Measurements from ENCODE around the gene MBTPS1. TPM values are rescaled to one million over a fixed set of nuclear protein-coding genes. Genes with fewer than 3 reads are reported as not detected.

Gene MBTPS1
- 10 to 100 TPM; 29.6 to 30.2 TPM for total RNA-seq

DNA sequence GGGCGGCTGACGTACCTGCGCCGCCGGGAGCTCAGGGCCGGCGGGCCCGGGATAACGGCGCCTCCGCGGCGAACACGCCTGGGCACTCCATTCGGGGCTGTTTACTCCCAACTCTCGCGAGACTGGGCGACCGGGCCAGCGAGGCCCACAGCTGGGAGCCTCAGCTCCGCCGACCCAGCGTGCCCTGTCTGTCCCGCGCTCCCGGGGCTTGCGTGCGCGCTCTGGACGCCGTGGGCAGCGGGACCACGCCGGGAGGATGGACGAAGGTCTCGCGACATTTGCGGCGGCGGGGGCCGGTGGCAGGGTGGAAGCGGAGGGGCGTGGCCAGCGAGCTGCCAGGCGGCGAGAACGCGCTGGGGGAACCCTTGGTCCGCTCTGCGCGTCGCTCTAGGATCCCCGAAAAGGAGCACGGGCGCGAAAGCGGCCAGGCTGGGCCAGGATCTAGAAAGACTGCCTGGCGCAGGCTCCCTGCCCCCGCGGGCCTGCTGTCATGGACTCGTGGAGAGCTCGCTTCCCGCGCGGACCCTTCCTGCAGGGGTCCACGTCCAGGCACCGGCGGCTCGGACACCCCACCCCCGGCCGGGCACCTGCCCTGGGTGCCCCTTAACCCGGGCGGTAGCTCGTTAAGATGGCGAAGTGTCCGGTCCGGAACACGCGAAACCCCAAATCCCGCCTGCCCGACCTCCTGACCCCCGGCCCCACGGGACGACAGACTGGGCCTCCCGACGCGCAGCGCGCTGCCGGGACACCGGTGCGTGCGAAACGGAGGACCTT, at the start of gene MBTPS1:
TSS of gene MBTPS1 (minus strand) at position 223 of the 774 bp plus-strand sequence. CDS start 15,159 bp downstream, outside the sequence.
- Mint-ChIP-seq H3K4me3 (peak within 1 kb of the TSS; percentile 92), H3K4me1 (peaks cover 10% of the 10 kb centered on the region), H3K9me3 (no peaks in the 10 kb centered on the region), H3K36me3 (peaks cover 1% of the 10 kb centered on the region), H3K27ac (peak within 1 kb of the TSS; percentile 94), H3K27me3 (no peaks in the 10 kb centered on the region)
- peak; percentile 100 for DNase-seq

DNA sequence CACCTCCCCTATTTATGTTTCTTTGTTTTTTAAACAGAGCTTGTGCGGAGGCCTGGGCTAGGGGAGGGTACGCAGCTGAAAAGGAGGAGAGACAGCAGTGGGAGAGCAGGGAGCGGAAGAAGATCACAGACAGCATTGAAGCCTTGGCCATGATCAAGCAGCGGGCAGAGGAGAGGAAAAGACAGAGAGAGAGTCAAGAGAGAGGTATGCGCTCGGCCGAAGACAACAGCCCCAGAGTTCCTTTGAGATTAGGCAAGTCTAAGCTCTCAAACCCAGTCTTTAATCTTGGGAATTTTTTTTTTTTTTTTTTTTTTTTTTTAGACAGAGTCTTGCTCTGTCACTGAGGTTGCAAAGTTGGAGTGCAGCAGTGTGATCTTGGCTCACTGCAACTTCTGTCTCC, 49.0 kb upstream of the MBTPS1 start:
- no peaks in the 10 kb centered on the region for H3K4me1 Mint-ChIP-seq
- no peak overlapping the region for H3K4me3 Mint-ChIP-seq
- no peak overlapping the region for H3K27ac Mint-ChIP-seq
- H3K9me3 Mint-ChIP-seq: no peaks in the 10 kb centered on the region
- peaks cover 15% of the 10 kb centered on the region for H3K27me3 Mint-ChIP-seq
- H3K36me3 Mint-ChIP-seq: no peaks in the 10 kb centered on the region
- DNase-seq: no peak

GRCh38 chr16:84161801-84162200, 45.1 kb upstream of the MBTPS1 start:
- DNase-seq: no peak
- peaks cover 37% of the 10 kb centered on the region for H3K27me3 Mint-ChIP-seq
- H3K36me3 Mint-ChIP-seq: no peaks in the 10 kb centered on the region
- no peak overlapping the region for H3K27ac Mint-ChIP-seq
- H3K4me1 Mint-ChIP-seq: peaks cover 1% of the 10 kb centered on the region
- no peak overlapping the region for H3K4me3 Mint-ChIP-seq
- no peaks in the 10 kb centered on the region for H3K9me3 Mint-ChIP-seq

DNA sequence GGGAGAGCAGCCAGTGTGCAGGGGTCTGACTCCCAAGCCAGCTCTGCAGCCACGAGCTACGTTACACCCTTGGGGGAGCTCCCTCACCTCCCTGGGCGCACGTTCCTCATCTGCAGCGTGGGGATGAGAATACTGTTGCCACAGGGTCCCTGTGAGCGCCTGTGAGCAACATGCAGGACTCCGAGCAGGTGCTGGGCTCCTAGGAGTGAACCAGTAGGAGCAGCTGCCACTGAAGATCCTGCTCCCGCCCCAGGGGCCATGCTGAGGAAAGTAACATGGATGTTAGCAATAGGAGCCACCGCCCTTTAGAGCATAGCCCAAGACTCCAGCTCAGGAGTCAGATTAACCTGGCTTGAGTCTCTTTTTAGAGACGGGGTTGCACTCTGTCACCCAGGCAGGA, 44.3 kb upstream of the MBTPS1 start:
- H3K27ac Mint-ChIP-seq: no peak overlapping the region
- H3K9me3 Mint-ChIP-seq: no peaks in the 10 kb centered on the region
- H3K4me3 Mint-ChIP-seq: no peak overlapping the region
- H3K4me1 Mint-ChIP-seq: peaks cover 3% of the 10 kb centered on the region
- DNase-seq: no peak
- H3K27me3 Mint-ChIP-seq: peaks cover 43% of the 10 kb centered on the region
- no peaks in the 10 kb centered on the region for H3K36me3 Mint-ChIP-seq

DNA sequence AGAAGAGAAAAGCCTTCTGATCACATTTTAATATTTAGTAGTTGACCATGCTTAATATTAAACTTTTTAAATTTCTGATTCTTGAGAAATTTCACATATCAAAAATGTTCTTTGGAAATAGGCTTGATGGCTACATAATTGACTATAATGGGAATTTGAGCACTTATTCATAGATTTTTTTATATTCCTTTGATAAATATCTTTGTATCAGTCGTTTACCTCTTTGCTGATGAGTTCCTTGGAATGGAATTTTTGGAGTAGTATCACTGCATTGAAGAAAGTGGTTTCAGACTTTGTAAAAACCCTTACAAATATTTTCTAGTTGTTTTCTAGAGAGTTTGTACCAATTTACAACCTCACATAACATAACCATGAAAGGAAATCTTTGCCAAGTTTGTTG, 43.1 kb upstream of the MBTPS1 start:
- Mint-ChIP-seq H3K4me1 (peaks cover 3% of the 10 kb centered on the region), H3K36me3 (no peaks in the 10 kb centered on the region), H3K4me3 (no peak overlapping the region), H3K27ac (no peak overlapping the region), H3K27me3 (peaks cover 50% of the 10 kb centered on the region), H3K9me3 (no peaks in the 10 kb centered on the region)
- DNase-seq: no peak

- no peak for DNase-seq
- Mint-ChIP-seq H3K9me3 (no peaks in the 10 kb centered on the region), H3K27me3 (peaks cover 50% of the 10 kb centered on the region), H3K36me3 (no peaks in the 10 kb centered on the region), H3K27ac (no peak overlapping the region), H3K4me1 (peaks cover 3% of the 10 kb centered on the region), H3K4me3 (no peak overlapping the region)
Observed at GRCh38 chr16:84159007-84159406, 42.3 kb upstream of the MBTPS1 start.

GRCh38 chr16:84156342-84156784, 39.6 kb upstream of the MBTPS1 start:
- no peak overlapping the region for H3K27ac Mint-ChIP-seq
- H3K4me3 Mint-ChIP-seq: no peak overlapping the region
- peaks cover 47% of the 10 kb centered on the region for H3K27me3 Mint-ChIP-seq
- no peaks in the 10 kb centered on the region for H3K36me3 Mint-ChIP-seq
- peaks cover 3% of the 10 kb centered on the region for H3K4me1 Mint-ChIP-seq
- DNase-seq: no peak
- no peaks in the 10 kb centered on the region for H3K9me3 Mint-ChIP-seq

DNA sequence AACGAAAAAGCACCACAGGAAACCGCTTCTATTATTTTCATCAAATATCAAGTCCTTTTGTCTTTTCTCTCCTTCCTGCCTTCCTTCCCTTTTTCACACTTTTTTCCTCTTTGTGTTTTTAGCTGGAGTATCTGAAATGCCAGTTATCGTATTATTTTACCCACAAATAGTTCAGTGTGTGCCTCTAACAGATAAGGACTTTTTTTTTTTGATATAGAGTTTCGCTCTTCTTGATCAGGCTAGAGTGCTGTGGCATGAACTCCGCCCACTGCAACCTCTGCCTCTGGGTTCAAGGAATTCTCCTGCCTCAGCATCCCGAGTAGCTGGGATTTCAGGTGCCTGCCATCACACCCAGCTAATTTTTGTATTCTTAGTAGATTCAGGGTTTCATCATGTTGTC, 39.0 kb upstream of the MBTPS1 start:
- H3K27me3 Mint-ChIP-seq: peaks cover 49% of the 10 kb centered on the region
- H3K27ac Mint-ChIP-seq: no peak overlapping the region
- H3K4me1 Mint-ChIP-seq: peaks cover 3% of the 10 kb centered on the region
- DNase-seq: no peak
- H3K36me3 Mint-ChIP-seq: no peaks in the 10 kb centered on the region
- no peaks in the 10 kb centered on the region for H3K9me3 Mint-ChIP-seq
- no peak overlapping the region for H3K4me3 Mint-ChIP-seq

GRCh38 chr16:84155226-84155625, 38.5 kb upstream of the MBTPS1 start:
- H3K4me1 Mint-ChIP-seq: peaks cover 4% of the 10 kb centered on the region
- DNase-seq: no peak
- H3K27me3 Mint-ChIP-seq: peaks cover 49% of the 10 kb centered on the region
- H3K36me3 Mint-ChIP-seq: no peaks in the 10 kb centered on the region
- no peak overlapping the region for H3K4me3 Mint-ChIP-seq
- no peaks in the 10 kb centered on the region for H3K9me3 Mint-ChIP-seq
- no peak overlapping the region for H3K27ac Mint-ChIP-seq

DNA sequence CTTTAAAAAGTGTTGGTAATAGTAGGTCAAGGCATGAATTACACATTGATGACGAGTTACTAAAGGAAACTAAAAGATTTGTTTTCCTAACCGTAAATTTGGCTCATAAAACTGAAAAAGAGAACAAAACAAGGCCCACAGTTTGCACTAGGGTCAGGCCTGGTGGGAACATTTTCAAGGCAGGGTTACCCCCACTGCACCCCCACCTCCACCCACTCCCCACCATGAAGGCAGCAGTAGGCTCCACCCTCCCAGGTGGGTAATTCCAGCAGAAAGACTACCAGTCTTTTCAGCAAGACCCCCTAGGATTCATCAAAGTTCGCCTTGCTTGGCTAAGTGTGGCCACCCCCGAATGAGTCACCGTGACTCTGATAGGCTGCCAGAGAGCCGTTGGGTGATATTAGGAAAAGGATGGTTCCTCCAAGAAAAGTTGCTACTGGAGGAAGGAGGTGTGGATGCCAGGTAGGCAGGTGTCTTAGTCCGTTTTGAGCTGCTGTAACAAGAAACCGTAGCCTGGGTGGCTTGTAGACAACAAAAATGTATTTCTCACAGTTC, 37.0 kb upstream of the MBTPS1 start:
- Mint-ChIP-seq H3K27ac (no peak overlapping the region), H3K4me1 (peaks cover 5% of the 10 kb centered on the region), H3K36me3 (no peaks in the 10 kb centered on the region), H3K27me3 (peaks cover 37% of the 10 kb centered on the region), H3K9me3 (no peaks in the 10 kb centered on the region), H3K4me3 (no peak overlapping the region)
- no peak for DNase-seq

GRCh38 chr16:84150926-84151325, 34.2 kb upstream of the MBTPS1 start:
- no peaks in the 10 kb centered on the region for H3K9me3 Mint-ChIP-seq
- H3K27me3 Mint-ChIP-seq: peaks cover 13% of the 10 kb centered on the region
- peaks cover 2% of the 10 kb centered on the region for H3K4me1 Mint-ChIP-seq
- DNase-seq: no peak
- H3K36me3 Mint-ChIP-seq: no peaks in the 10 kb centered on the region
- no peak overlapping the region for H3K4me3 Mint-ChIP-seq
- H3K27ac Mint-ChIP-seq: no peak overlapping the region

GRCh38 chr16:84144859-84145639, 28.3 kb upstream of the MBTPS1 start, which contains the start of the genes DNAAF1 and HSDL1:
DNAAF1 (plus strand) TSS chr16:84145308; CDS start chr16:84145441, 133 bp downstream.
HSDL1 (minus strand) TSS chr16:84145177; CDS start chr16:84131321, 13,856 bp downstream.
- H3K4me1 Mint-ChIP-seq: peaks cover 19% of the 10 kb centered on the region
- H3K36me3 Mint-ChIP-seq: peaks cover 3% of the 10 kb centered on the region
- H3K27me3 Mint-ChIP-seq: no peaks in the 10 kb centered on the region
- H3K9me3 Mint-ChIP-seq: no peaks in the 10 kb centered on the region
- H3K4me3 Mint-ChIP-seq: peak within 1 kb of the TSS; percentile 97
- peak within 1 kb of the TSS; percentile 88 for H3K27ac Mint-ChIP-seq
- DNase-seq: peak; percentile 95

DNA sequence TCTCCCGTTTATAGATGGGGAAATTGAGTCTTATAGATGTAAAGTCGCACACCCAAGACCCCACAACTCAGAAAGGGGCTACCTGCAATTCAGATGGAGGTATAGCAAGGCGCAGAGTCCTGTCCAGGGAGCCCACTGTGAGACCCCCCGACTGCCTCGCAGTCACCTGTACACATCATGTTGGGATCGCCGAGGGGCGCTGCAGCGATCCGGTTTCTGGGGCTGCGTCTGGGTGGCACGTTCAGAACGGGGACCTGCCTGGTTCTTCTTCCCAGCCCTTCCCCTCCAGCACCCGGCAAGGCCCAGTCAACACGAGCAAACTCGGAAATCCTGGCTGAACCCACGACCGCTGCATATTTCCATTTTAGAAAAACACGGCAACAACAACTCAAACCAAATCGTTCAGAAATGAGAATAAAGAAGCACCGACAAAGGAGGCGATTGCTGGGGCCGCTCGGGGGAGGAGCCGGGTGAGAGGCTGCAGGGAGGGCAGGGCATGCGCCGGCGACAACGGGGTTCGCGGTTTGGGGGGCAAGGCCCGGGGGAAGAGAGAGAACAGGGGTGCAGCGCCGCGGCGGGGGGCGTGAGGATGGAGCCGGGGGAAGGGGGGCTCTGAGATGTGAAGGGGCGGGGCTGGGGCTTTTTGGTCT, 27.6 kb upstream of the MBTPS1 start:
- H3K27me3 Mint-ChIP-seq: no peaks in the 10 kb centered on the region
- H3K27ac Mint-ChIP-seq: peak overlapping the region; percentile 88
- H3K4me3 Mint-ChIP-seq: peak overlapping the region; percentile 97
- DNase-seq: peak; percentile 71
- peaks cover 25% of the 10 kb centered on the region for H3K4me1 Mint-ChIP-seq
- H3K9me3 Mint-ChIP-seq: no peaks in the 10 kb centered on the region
- H3K36me3 Mint-ChIP-seq: peaks cover 5% of the 10 kb centered on the region

GRCh38 chr16:84143784-84144199, 27.1 kb upstream of the MBTPS1 start:
- H3K27ac Mint-ChIP-seq: peak overlapping the region; percentile 88
- peaks cover 6% of the 10 kb centered on the region for H3K36me3 Mint-ChIP-seq
- H3K4me1 Mint-ChIP-seq: peaks cover 31% of the 10 kb centered on the region
- H3K27me3 Mint-ChIP-seq: no peaks in the 10 kb centered on the region
- no peaks in the 10 kb centered on the region for H3K9me3 Mint-ChIP-seq
- peak overlapping the region; percentile 97 for H3K4me3 Mint-ChIP-seq
- no peak for DNase-seq

DNA sequence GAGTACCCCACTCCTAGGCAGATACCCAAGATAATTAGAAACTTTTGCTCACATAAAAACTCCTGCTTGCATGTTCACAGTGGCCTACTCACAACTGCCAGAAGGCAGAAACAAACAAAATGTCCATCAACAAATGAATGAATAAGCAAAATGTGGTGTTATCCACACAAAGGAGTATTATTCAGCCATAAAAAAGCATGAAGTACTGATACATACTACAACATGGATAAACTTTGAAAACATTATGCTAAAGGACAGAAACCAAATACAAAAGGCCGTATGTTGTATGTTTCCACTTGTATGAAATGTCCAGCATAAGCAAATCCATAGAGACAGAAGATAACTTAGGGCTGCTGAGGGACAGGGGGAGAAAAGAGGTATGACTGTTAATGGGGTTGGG, 26.3 kb upstream of the MBTPS1 start:
- Mint-ChIP-seq H3K27ac (no peak overlapping the region), H3K9me3 (no peaks in the 10 kb centered on the region), H3K36me3 (peaks cover 7% of the 10 kb centered on the region), H3K4me3 (peak overlapping the region; percentile 16), H3K4me1 (peaks cover 37% of the 10 kb centered on the region), H3K27me3 (no peaks in the 10 kb centered on the region)
- no peak for DNase-seq
